Right lobe of liver (tissue), 4 donors: ENCODE data around the gene CCL5.

Experiments
- POLR2A ChIP-seq: fragments of 450-650 bp; IDR thresholded peaks from one replicate; pipeline ENCODE4 v1.6.1; 2017; ENCODE audit warnings: antibody characterized with exemption, mild to moderate bottlenecking
- TF ChIP-seq, protein P1 (sequence below), 4 donors: fragments of 200-600 bp in 3 of 4; fragments of 450-650 bp in 1 of 4; IDR thresholded peaks; one replicate each; pipeline versions ENCODE4 v1.5.1 to v1.8.0; 2016 to 2022; ENCODE audit warnings: antibody characterized with exemption in 4 of 4, mild to moderate bottlenecking in 2 of 4
- donor health status: DM: no; HTN: no; CAD: no.
- donor health status: DM: no; HTN: no; CAD: no.
- donor health status: DM: no; HTN: yes; CAD: no.

DNA sequence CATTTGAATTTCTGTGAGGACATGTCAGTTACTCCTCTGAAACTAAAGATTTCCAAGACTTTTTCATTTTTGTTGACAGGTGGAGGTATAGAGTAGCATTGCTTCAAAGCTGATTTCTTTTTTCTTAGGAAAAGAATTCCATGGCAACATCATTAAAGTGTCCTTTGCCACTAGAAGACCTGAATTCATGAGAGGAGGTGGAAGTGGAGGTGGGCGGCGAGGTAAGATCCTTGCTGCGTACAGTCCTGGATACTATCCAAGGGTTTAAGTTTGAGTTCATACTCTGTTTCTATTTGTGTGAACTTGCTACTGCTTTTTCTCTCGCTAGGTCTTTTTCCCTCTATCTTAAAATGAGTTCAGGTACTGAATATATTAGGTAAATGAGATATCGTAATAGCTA lies 37.9 kb downstream of the CCL5 start:
- TF ChIP-seq, protein P1, sequence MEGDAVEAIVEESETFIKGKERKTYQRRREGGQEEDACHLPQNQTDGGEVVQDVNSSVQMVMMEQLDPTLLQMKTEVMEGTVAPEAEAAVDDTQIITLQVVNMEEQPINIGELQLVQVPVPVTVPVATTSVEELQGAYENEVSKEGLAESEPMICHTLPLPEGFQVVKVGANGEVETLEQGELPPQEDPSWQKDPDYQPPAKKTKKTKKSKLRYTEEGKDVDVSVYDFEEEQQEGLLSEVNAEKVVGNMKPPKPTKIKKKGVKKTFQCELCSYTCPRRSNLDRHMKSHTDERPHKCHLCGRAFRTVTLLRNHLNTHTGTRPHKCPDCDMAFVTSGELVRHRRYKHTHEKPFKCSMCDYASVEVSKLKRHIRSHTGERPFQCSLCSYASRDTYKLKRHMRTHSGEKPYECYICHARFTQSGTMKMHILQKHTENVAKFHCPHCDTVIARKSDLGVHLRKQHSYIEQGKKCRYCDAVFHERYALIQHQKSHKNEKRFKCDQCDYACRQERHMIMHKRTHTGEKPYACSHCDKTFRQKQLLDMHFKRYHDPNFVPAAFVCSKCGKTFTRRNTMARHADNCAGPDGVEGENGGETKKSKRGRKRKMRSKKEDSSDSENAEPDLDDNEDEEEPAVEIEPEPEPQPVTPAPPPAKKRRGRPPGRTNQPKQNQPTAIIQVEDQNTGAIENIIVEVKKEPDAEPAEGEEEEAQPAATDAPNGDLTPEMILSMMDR (IDR thresholded peaks at IDR 0.05): no peak
- no peak for TF ChIP-seq POLR2A
